HG03354 (cell line): ENCODE data around the gene ALK.

Experiments
- ATAC-seq: cut with Tn5 transposase; IDR thresholded peaks from one replicate; pipeline ENCODE4 v1.9.1; 2021; ENCODE audit warnings: mild to moderate bottlenecking; ENCODE audit not compliant: unreplicated experiment, poor library complexity, severe bottlenecking

The ALK gene

DNA sequence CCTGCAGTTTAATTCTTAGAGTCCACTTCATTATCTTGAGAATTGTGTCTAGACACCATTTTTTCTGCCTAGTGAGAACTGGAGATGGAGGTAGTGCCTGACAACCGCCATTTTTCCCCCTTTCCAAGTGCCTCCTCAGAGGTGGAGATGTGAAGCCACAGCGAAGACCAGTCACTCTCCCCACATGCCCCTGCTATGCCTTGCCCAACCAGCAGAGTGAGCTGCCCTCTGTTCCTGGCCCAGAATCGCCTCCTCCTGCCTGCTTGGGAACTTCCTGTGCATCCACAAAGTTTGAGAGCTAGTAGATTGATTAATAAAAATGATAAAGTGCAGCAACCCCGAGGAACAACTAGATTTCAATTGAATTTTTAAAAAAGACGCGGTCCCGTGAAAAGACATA, 682.9 kb downstream of the ALK start:
- no peak for ATAC-seq

DNA sequence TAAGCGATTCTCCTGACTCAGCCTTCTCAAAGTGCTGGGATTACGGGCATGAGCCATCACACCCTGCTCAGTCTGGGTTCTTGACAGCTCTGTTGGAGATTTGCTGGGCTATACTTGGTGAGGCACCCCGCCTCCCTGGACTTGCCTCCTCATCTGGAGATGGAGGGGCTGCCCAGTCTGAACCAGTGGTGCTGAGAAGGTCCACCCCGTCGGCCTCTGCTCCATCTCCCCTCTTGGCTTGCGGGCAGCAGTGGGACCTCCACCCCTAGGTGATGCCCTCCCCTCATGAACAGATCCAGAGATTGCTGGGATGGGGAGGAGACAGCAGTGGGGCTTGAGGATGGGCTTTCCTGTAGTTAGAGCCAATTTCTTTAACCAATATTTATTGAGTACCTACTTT, 685.3 kb downstream of the ALK start:
- ATAC-seq = no peak

DNA sequence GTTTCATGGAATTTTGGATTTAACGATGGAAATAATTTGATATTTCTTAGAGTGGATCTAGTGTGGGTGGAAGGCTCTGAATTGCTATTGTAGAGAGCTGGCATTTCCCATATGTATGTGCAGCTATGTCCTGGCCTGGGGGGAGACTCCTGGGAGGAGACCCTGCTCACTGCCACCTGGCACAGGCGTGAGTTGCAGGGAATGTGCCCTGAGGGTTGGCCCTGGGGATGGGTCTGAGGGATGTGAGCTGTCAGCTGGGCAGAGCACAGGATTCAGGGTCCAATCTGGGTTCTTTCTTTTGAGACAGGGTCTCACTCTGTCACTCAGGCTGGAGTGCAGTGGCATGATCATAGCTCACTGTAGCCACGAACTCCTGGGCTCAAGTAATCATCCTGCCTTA, 686.0 kb downstream of the ALK start:
- no peak for ATAC-seq

DNA sequence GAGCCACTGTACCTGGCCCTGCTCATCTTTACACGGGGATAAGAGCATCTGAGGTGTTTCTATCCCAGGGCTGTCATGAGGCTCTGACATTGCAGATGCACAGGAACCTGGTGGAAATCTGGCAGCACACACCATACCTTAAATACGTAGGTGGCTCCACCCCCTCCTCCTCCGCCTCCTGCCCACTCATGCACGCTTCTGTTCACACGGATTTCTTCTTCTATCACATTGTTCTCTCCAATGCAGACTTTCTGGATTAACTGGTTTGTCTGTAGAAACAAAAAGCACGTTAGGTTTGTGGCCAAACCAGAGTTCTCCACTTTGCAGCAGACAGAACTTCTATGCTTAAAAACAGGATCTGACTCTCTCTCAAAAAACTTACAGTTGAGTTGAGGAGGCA, 688.0 kb downstream of the ALK start:
- ATAC-seq = no peak

DNA sequence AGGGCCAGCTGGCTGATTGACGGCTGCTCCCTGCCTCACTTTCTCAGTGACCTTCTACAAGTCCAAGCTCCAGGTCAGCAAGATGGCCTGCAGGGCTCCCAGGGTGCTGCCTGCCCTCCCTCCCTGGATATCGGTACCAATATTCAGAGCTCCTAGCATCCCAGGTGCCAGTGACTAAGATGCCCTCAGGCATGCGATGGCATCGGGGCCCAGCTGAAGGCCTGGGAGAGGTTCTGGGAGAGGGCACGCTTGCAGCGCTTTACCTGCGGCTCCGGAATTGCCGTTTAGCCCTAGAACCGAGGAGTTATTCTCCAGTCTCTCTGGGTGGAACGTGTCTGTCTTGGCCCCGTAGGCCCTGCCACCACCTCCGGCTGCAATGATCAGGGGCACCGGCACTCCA, 689.3 kb downstream of the ALK start:
- ATAC-seq = no peak

DNA sequence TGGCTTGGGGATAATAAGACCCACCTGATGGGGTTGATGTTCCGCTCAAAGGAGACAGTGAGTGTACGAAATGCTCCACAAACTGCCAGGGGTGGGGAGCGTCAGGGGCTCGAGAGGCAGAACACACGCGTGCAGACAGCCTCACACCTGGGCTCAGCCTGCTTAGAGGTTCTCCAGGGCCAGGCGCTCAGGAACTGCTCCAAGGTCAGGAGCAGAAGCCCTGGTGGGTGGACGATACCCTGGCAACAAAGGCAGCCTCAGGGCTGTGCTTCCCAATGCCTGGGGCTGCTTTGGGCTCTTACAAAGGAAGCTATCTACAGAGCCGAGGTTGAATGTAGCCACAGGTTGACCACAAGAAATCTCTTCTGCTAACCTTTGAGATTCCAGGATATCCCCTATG, 691.7 kb downstream of the ALK start:
- no peak for ATAC-seq

DNA sequence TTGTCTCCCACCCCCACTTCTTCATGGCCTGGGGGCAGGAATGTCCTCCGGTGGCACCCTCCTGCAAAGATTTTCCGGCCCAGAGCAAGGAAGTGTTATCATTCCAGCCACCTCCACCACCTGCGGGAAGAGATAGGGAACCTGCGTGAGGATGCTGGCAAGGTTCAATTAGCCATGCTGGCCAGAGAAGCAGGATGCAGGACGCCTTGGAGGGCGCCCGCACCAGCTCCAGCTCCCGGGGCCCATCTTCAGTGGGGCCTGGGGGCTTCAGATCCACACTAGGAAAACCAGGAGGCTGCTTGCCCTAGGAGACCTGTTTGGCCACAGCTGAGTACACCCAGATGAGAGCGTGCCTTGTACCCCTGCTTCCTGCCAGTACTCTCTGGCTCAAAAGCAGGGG, 692.4 kb downstream of the ALK start:
- ATAC-seq = no peak

DNA sequence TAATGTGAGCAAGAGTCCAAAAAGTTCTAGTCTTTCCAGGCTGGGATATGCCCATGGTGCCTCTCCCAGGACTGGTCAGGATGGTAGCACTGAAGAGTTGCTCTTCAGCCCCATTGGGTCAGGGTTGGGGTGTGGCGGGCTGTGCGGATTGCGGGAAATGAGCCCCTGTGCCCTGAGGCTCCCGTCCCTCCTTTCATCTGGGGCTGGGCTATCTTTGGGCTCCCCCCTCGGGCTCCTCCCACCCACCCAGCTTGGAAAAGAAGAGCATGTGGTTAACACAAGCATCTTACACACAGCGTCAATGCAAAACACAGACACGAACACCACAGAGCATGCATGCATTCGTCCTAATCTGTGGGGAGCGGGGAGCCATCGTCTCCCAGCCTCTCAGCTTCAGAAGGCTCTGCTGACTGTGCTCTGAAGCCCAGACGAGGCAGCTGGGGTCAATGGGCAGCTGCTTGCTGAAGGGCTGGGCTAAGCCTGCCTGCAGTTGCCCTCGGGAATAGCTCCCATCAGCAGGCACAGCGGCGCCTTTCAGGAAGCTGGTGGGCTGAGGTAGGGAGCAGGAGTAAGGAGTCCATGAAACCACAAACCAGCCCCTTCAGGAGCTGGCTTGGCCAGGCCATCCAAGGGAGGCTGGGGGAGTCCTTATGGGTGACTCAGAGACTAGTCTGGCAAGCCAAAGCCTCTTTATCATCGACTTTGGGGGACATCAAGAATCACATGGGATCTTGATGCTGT, 693.3 kb downstream of the ALK start:
- ATAC-seq = no peak

DNA sequence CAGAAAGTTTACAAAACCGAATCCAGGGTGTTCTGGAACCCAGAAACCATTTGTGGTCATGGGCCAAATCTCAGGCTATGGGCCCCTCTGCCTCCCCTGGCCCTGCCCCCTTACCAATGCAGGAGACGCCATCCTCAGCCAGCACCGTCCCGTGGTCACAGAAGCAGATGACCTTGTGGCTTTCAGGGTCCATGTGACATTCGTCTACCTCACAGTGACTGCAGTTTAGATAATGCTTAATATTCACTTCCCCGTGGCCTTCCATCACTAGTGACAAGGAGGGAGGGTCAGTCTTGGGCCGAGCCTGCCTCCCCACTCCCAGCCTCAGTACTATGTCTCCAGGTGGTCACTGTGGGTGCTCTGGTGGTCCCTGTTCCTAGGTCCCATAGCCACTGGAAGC, 694.6 kb downstream of the ALK start:
- ATAC-seq = no peak

DNA sequence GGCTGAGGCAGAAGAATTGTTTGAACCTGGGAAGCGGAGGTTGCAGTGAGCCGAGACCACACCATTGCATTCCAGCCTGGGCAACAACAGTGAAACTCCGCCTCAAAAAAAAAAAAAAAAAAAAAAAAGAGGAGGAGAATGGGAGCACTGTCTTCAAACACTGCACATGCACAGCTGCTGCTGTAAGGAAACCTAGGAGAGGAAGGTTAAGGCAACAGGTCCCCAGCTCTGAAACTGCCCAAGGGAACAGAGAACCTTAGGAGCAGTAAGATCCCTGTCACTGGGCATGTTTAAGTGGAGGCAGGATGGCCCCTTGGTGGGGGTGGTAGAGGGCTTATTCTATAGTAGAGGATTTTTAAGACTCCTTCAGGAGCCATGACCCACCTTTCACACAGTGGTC, 695.0 kb downstream of the ALK start:
- ATAC-seq = no peak

DNA sequence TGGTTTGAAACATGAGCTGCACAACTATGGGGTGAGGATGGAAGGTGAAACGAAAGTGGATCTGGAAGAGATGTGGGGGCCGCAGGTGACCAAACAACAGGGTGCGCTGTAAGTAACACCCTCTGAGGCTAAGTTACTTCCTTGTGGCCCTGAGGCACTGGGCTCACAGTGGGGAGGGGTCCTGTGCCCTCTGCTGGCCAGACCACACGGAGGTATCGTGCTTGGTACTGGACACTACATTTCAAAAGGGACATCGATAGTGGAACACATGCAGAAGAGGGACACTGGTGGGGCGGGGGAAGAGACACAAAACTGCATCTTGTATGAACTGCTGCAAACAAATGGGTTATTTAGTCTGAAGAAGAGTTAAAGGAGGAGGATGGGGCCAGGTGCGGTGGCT, 695.6 kb downstream of the ALK start:
- ATAC-seq = no peak

DNA sequence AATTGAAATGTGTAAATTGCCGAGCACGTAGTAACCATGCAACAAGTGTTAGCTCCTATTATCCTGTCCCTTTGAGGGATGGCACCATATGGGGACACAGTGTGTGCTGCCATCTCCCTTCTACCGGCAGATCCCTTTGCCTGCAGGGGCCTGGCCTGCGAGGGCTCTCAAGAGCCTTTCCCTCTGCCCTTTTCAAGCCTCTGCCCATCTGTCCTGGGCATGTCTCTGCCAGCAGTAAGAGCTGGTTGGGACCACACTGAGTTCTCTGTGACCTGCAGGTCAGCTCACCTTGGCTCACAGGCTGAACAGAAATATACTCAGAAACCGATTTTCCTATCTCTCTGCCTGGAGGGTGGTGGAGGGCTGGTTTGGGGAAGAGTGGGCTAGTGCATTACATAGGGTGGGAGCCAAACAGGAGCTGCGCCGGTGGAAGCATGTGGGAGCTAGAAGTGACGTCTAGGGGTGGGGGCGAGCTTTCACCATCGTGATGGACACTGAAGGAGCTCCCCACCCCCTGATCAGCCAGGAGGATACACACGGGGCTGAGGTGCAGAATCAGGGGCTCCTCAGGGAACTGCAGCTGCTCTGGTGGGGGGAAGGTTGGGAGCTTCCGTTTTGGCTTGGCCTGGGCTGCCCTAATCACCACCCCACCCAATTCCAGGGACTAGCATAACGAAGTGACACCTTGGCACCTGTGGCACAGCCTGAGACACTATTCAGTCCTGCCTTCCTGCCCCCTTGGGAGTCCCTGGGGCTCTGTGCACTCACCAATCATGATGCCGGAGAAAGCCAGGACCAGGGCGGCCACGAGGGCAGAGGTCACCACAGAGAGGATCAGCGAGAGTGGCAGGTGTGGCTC, 696.5 kb downstream of the ALK start:
- ATAC-seq = no peak

DNA sequence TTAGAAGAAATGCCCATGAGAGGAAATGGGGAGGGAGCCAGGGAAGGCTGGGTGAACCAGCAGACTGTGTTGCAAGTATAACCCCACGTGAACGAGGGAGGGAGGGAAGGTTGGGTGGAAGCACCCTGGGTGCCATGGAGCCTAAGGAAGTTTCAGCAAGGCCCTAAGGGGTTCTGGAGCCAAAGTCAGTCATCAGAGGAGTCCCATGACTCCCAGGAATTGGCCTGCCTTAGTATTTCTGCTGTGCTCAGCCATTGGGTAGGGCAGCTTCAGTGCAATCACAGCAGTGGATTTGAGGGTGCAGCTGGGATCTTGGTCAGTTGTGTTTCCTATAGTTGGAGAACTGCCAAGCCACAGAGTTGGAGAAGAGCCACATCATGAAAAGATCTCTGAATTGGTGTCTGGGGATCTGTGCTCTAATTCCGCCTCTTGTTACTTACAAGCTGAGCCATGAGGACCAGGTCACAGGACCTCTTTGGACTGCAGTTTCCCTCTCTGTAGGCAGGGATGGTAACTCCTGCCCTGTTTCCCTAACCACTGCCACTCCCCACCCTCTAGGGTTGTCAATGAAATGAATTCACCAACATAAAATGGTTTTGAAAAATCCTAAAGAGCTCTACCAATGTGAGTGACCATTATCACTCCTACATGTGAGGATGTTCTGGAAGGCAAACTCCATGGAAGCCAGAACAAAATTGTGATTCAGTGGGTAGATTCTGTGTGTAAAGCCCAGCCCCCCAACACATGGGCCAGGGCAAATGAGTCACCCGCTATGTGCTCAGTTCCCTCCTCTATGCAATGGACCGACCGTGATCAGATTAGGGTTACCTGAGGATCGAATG, 697.3 kb downstream of the ALK start:
- ATAC-seq = no peak

DNA sequence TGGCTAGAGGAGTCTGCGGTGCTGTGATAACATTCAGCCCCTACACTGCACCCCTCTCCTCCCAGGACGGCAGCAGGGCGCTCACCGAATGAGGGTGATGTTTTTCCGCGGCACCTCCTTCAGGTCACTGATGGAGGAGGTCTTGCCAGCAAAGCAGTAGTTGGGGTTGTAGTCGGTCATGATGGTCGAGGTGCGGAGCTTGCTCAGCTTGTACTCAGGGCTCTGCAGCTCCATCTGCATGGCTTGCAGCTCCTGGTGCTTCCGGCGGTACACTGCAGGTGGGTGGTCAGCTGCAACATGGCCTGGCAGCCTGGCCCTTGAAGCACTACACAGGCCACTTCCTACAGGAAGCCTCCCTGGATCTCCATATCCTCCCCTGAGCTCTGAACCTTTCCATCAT, 698.1 kb downstream of the ALK start:
- no peak for ATAC-seq

DNA sequence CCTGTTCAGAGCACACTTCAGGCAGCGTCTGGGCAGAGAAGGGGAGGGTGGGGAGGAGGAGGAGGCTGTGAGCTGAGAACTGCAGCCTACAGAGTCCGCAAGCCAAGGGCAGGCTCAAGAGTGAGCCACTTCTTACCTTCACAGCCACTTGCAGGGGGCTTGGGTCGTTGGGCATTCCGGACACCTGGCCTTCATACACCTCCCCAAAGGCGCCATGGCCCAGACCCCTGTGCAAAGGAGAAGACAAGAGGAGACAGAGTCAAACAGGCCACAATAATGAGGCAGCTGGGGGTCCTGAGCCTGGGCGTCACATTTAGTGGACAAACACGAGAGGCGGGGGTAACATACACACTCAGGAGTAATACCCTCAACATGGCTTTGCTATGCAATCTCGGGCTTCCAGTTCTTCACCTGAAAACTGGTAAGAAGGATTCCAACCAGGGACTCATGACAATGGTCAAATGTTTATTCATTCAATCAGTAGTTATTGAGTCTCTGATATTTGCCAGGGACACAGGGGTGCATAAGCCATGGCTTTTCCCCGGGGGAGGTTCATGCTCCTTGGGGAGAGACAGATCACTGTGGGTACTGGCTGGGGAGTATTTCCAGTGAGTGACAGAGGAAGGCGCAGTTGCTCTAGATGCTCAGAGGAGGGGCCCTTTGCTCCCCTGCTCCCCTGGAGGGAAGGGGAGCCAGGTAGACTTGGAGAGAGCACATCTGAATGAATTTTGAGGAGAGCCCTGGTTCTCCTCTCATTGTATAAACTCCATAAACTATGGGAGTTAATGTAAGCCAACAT, 698.8 kb downstream of the ALK start:
- ATAC-seq = no peak

DNA sequence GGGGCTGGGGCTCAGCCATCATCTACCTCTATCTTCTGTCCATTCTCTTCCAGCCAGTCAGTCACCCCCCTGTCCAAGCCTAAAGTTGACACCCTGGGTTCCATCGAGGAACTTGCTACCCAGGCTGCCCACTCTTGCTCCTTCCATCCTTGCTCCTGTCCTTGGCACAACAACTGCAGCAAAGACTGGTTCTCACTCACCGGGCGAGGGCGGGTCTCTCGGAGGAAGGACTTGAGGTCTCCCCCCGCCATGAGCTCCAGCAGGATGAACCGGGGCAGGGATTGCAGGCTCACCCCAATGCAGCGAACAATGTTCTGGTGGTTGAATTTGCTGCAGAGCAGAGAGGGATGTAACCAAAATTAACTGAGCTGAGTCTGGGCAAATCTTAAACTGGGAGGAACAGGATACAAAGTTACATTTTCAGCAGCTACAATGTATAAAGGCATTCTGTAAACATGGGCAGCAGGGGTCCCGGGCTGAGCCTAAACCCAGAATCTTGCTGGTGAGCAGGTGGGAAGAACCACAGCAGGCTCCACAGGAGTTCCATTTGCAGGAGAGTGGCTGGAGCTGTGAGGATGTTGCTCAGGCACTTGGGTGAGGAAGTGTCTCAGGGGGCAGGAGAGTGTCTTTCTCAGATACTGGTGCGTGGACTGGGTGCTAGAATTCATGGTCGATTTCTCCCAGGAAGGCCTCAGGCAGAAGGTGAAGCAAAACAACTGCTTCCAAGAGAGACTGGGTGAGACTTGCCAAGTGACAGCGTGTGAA, 700.7 kb downstream of the ALK start:
- ATAC-seq = no peak

DNA sequence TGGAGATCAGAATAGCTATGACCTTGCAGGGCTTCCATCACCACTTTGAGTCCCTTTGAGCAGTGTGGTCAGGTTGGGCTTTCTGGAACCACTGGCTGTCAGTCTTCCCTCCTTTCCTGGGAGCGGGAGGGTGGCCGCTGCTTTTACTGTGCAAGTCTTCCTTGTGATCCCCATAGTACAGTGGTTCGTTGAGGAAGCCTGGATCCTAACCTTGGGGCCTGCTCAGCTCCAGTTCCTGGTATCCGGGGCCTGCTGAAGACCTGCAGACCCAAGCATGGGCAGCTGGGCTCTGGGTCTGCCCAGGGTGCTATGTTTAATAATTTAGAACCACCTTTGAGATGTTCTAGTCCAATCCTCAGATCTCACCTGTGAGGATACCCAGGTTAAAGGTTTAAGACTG, 702.0 kb downstream of the ALK start:
- ATAC-seq = no peak

DNA sequence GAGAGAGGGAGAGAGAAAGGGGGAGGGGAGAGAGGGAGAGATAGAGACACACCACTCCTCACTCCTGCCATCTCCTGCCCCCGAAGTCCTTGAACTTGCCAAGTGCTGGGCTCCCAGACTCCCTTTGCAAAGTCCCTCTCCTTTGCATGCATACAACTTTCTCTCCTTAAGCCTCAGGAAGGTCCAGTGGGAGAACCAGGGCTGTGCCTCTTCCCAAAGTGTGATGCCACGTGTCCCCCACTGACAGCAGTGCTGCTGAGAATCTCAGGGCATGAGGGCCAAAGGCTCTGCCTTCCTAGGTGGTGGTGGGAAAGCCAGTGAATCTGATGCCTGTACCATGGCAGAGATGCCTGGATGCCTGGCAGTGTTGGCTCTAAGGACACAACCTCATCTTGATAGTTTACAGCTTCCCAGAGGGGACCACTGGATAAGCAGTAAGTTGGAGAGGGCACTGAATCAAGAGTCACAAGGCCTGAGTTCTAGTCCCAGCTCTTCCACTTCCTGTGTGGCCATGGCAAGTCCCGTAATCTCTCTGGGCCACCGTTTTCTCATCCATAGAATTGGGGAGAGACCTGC, 702.7 kb downstream of the ALK start:
- no peak for ATAC-seq

DNA sequence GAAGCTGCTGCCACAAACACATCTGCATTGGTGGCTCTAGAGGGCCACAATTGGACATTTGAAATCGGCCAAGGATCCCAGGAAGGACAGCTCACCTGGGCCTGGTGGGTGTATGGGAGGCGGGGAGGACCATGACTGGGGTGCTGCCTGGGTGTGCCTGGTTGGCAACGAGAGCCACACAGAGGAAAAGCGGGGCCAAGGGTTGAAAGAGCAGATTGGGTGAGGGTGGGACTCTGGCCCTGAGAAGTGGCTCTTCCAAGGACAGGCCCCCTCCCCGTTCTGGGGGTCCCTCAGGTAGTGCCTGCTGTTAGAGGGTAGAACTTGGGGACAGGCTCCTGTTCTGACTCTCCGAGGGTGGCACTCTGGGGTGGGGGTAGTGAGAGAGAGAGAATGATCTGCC, 703.3 kb downstream of the ALK start:
- no peak for ATAC-seq
